Ishikawa (cell line): ENCODE results near the gene BEND7.

Experiments used
- CEBPB ChIP-seq: IDR thresholded peaks from 2 replicates; pipeline ENCODE4 v1.6.1; 2012
- EGR1 ChIP-seq: IDR thresholded peaks from 2 replicates; pipeline ENCODE4 v1.6.1; 2012
- EP300 ChIP-seq: IDR thresholded peaks from 2 replicates; pipeline ENCODE4 v1.6.1; 2012; ENCODE audit warnings: borderline replicate concordance
- FOXM1 ChIP-seq: IDR thresholded peaks from 2 replicates; pipeline ENCODE4 v1.6.1; 2012; ENCODE audit warnings: low read depth, borderline replicate concordance
- NFIC ChIP-seq: IDR thresholded peaks from 2 replicates; pipeline ENCODE4 v1.6.1; 2012
- RAD21 ChIP-seq: IDR thresholded peaks from 2 replicates; pipeline ENCODE4 v1.6.1; 2012; ENCODE audit warnings: low read depth
- TAF1 ChIP-seq: IDR thresholded peaks from 2 replicates; pipeline ENCODE4 v1.6.1; 2012; ENCODE audit warnings: low read depth, mild to moderate bottlenecking
- TCF12 ChIP-seq: IDR thresholded peaks from 2 replicates; pipeline ENCODE4 v1.6.1; 2012; ENCODE audit warnings: low read depth
- TEAD4 ChIP-seq: IDR thresholded peaks from 2 replicates; pipeline ENCODE4 v1.6.1; 2012
- YY1 ChIP-seq: IDR thresholded peaks from 2 replicates; pipeline ENCODE4 v1.6.1; 2012; ENCODE audit warnings: low read depth
- TF ChIP-seq, protein P1 (sequence below): IDR thresholded peaks from 2 replicates; pipeline ENCODE4 v1.6.1; 2012
- TF ChIP-seq, protein P2 (sequence below): IDR thresholded peaks from 2 replicates; pipeline ENCODE4 v1.6.1; 2012

DNA sequence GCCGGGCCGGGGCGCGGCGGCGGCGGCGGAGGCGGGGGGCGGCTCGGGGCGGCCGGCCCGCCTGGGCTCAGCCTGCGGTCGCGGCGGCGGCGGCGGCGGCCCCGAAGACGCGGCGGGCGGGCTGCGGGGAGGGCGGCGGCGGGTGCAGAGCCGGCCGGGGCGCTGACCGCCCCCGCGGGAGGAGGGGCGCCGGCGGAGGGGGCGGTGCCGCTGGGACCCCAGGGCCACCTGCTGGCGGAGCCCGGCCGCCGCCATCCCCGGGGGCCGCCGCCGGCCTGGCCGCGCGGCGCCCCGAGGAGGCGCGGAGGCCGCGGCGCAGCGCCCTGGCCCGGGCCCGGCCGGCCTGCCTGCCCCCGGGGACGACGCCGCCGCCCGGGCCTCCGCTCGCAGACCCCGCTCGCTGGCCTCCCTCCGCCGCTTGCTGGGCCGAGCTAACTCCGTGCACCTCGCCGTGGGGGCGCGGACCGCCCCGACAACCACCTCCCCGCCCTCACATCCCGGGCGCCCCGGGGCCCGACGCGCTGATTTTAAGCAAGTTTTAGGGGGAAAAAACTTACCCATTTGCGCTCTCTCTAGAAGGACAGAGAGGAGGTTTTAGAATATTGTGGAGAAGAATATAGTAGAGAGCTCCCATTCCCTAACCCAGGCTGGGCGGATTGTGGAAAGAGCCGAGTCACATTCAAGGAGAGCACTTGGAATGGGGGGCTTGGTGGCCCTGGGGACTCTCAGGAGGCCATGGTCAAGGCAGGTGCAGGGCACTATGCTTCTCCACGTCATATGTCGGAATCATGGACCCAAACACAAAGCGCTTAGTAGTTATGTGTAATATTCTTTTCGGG is at the start of gene BEND7:
- TF ChIP-seq NFIC (no peak), TEAD4 (no peak), EP300 (no peak), FOXM1 (no peak), TAF1 (no peak), YY1 (no peak), CEBPB (no peak), RAD21 (no peak), EGR1 (peak; percentile 50; the same call in 1 of the 2 replicates), TCF12 (peak; percentile 18; the same call in 1 of the 2 replicates)
- TF ChIP-seq, protein P1, sequence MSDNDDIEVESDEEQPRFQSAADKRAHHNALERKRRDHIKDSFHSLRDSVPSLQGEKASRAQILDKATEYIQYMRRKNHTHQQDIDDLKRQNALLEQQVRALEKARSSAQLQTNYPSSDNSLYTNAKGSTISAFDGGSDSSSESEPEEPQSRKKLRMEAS = no peak
- TF ChIP-seq, protein P2, sequence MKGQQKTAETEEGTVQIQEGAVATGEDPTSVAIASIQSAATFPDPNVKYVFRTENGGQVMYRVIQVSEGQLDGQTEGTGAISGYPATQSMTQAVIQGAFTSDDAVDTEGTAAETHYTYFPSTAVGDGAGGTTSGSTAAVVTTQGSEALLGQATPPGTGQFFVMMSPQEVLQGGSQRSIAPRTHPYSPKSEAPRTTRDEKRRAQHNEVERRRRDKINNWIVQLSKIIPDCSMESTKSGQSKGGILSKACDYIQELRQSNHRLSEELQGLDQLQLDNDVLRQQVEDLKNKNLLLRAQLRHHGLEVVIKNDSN = no peak
